ENCODE data around the gene ALG12. TPM values are rescaled to one million over a fixed set of nuclear protein-coding genes. Genes with fewer than 3 reads are reported as not detected.

ALG12 gene
- total RNA-seq, 1 donor from 2014 or later, result 26.2 TPM

- Histone ChIP-seq H2AFZ (ENCODE audit: low read depth, low read length) (no peak overlapping the region), H3K27ac (ENCODE audit: low read depth, low read length) (no peak overlapping the region), H3K36me3 (ENCODE audit: insufficient read depth, low read length) (peaks cover 2% of the 10 kb centered on the region), H3K9me3 (ENCODE audit: insufficient read depth, low read depth, low read length) (no peaks in the 10 kb centered on the region), H4K20me1 (ENCODE audit: insufficient read depth, low read length) (peaks cover 55% of the 10 kb centered on the region), H3K4me2 (ENCODE audit: low read length) (peak overlapping the region; percentile 85), H3K4me1 (ENCODE audit: insufficient read depth, low read length) (peaks cover 31% of the 10 kb centered on the region), H3K27me3 (ENCODE audit: insufficient read depth, low read length) (no peaks in the 10 kb centered on the region), H3K4me3 (ENCODE audit: insufficient read depth, low read depth, low read length) (no peak overlapping the region), H3K79me2 (ENCODE audit: insufficient read depth, low read length) (peaks cover 38% of the 10 kb centered on the region), H3K9ac (ENCODE audit: low read length) (peak overlapping the region; percentile 87)
- Mint-ChIP-seq H3K27ac (ENCODE audit: unreplicated experiment) (peak overlapping the region; percentile 66), H3K4me3 (ENCODE audit: unreplicated experiment) (peak overlapping the region; percentile 50), H3K36me3 (ENCODE audit: low read depth, unreplicated experiment) (peaks cover 4% of the 10 kb centered on the region), H3K9me3 (ENCODE audit: unreplicated experiment) (no peaks in the 10 kb centered on the region), H3K4me1 (ENCODE audit: low read depth, unreplicated experiment) (peaks cover 3% of the 10 kb centered on the region), H3K27me3 (ENCODE audit: low read depth, unreplicated experiment) (no peaks in the 10 kb centered on the region)
- DNase-seq (ENCODE audit: low read depth) (no peak), FAIRE-seq (no peak)
- TF ChIP-seq EZH2 (IDR thresholded peaks at IDR 0.05; ENCODE audit: insufficient read depth, low read length) (no peak), CTCF (IDR thresholded peaks at IDR 0.05; ENCODE audit: insufficient read depth, low read depth, low read length) (no peak)
These were observed 45.4 kb upstream of the ALG12 start for GRCh38 chr22:49963647-49964026.

GRCh38 chr22:49962751-49963646 lies 44.8 kb upstream of the ALG12 start:
- Histone ChIP-seq H3K4me3 (ENCODE audit: insufficient read depth, low read depth, low read length) (peak overlapping the region; percentile 43), H3K9me3 (ENCODE audit: insufficient read depth, low read depth, low read length) (no peaks in the 10 kb centered on the region), H3K27ac (ENCODE audit: low read depth, low read length) (peak overlapping the region; percentile 84), H3K4me2 (ENCODE audit: low read length) (peak overlapping the region; percentile 85), H3K79me2 (ENCODE audit: insufficient read depth, low read length) (peaks cover 38% of the 10 kb centered on the region), H3K36me3 (ENCODE audit: insufficient read depth, low read length) (peaks cover 2% of the 10 kb centered on the region), H3K27me3 (ENCODE audit: insufficient read depth, low read length) (no peaks in the 10 kb centered on the region), H4K20me1 (ENCODE audit: insufficient read depth, low read length) (peaks cover 53% of the 10 kb centered on the region), H2AFZ (ENCODE audit: low read depth, low read length) (peak overlapping the region; percentile 36), H3K4me1 (ENCODE audit: insufficient read depth, low read length) (peaks cover 31% of the 10 kb centered on the region), H3K9ac (ENCODE audit: low read length) (peak overlapping the region; percentile 87)
- Mint-ChIP-seq H3K27ac (ENCODE audit: unreplicated experiment) (no peak overlapping the region), H3K27me3 (ENCODE audit: low read depth, unreplicated experiment) (peaks cover 2% of the 10 kb centered on the region), H3K9me3 (ENCODE audit: unreplicated experiment) (no peaks in the 10 kb centered on the region), H3K36me3 (ENCODE audit: low read depth, unreplicated experiment) (peaks cover 4% of the 10 kb centered on the region), H3K4me3 (ENCODE audit: unreplicated experiment) (peak overlapping the region; percentile 54), H3K4me1 (ENCODE audit: low read depth, unreplicated experiment) (peaks cover 3% of the 10 kb centered on the region)
- FAIRE-seq (no peak), DNase-seq (ENCODE audit: low read depth) (no peak)
- TF ChIP-seq CTCF (IDR thresholded peaks at IDR 0.05; ENCODE audit: insufficient read depth, low read depth, low read length) (no peak), EZH2 (IDR thresholded peaks at IDR 0.05; ENCODE audit: insufficient read depth, low read length) (no peak)
